Measurements from ENCODE around the gene ODAD2. TPM values are rescaled to one million over a fixed set of nuclear protein-coding genes. Genes with fewer than 3 reads are reported as not detected.
"Not testable (repeated sequence)": the region's sequence is repeated elsewhere in the genome, so short reads cannot be mapped to it uniquely, and the experiment has no call there.

ODAD2 gene
- total RNA-seq, 1 donor from 2014 or later, result 0.20 TPM

GRCh38 chr10:27959093-27959715 lies 39.7 kb downstream of the ODAD2 start:
- intact Hi-C loops (cut with micrococcal nuclease), result no loop called here

GRCh38 chr10:27958383-27958782 lies 40.5 kb downstream of the ODAD2 start:
- intact Hi-C loops (cut with micrococcal nuclease), result not testable (repeated sequence)

GRCh38 chr10:27950242-27950564 lies 48.7 kb downstream of the ODAD2 start:
- intact Hi-C loops (cut with micrococcal nuclease), result no loop called here

GRCh38 chr10:27949528-27950241 lies 49.2 kb downstream of the ODAD2 start:
- intact Hi-C loops (cut with micrococcal nuclease), result no loop called here

GRCh38 chr10:27948186-27948585 lies 50.7 kb downstream of the ODAD2 start:
- intact Hi-C loops (cut with micrococcal nuclease), result no loop called here

GRCh38 chr10:27947540-27947939 lies 51.3 kb downstream of the ODAD2 start:
- intact Hi-C loops (cut with micrococcal nuclease), result no loop called here

GRCh38 chr10:27944005-27944404 lies 54.9 kb downstream of the ODAD2 start:
- intact Hi-C loops (cut with micrococcal nuclease), result no loop called here

GRCh38 chr10:27914888-27915287 lies 84.0 kb downstream of the ODAD2 start:
- intact Hi-C loops (cut with micrococcal nuclease), result no loop called here

- intact Hi-C loops (cut with micrococcal nuclease), result no loop called here
These were observed 86.6 kb downstream of the ODAD2 start for GRCh38 chr10:27912231-27912630.

- intact Hi-C loops (cut with micrococcal nuclease), result no loop called here
These were observed 87.3 kb downstream of the ODAD2 start for GRCh38 chr10:27911539-27911938.

GRCh38 chr10:27911011-27911410 lies 87.9 kb downstream of the ODAD2 start:
- intact Hi-C loops (cut with micrococcal nuclease), result no loop called here

- intact Hi-C loops (cut with micrococcal nuclease), result no loop called here
These were observed 90.6 kb downstream of the ODAD2 start for GRCh38 chr10:27908231-27908630.

- intact Hi-C loops (cut with micrococcal nuclease), result not testable (repeated sequence)
These were observed 99.4 kb downstream of the ODAD2 start for GRCh38 chr10:27899485-27899884.

GRCh38 chr10:27899058-27899457 lies 99.8 kb downstream of the ODAD2 start:
- intact Hi-C loops (cut with micrococcal nuclease), result no loop called here

- intact Hi-C loops (cut with micrococcal nuclease), result no loop called here
These were observed 105.4 kb downstream of the ODAD2 start for GRCh38 chr10:27893358-27893954.

- intact Hi-C loops (cut with micrococcal nuclease), result no loop called here
These were observed 107.9 kb downstream of the ODAD2 start for GRCh38 chr10:27890971-27891370.

- intact Hi-C loops (cut with micrococcal nuclease), result no loop called here
These were observed 109.4 kb downstream of the ODAD2 start for GRCh38 chr10:27889518-27889917.

- intact Hi-C loops (cut with micrococcal nuclease), result no loop called here
These were observed 114.7 kb downstream of the ODAD2 start for GRCh38 chr10:27884185-27884641.

GRCh38 chr10:27878281-27878680 lies 120.6 kb downstream of the ODAD2 start:
- intact Hi-C loops (cut with micrococcal nuclease), result no loop called here

GRCh38 chr10:27865221-27865635 lies 133.7 kb downstream of the ODAD2 start:
- intact Hi-C loops (cut with micrococcal nuclease), result no loop called here

- intact Hi-C loops (cut with micrococcal nuclease), result no loop called here
These were observed 137.1 kb downstream of the ODAD2 start for GRCh38 chr10:27861781-27862180.

- intact Hi-C loops (cut with micrococcal nuclease), result no loop called here
These were observed 141.3 kb downstream of the ODAD2 start for GRCh38 chr10:27857616-27858015.

GRCh38 chr10:27844223-27844622 lies 154.7 kb downstream of the ODAD2 start:
- intact Hi-C loops (cut with micrococcal nuclease), result no loop called here

Measured in T-helper 2 cell treated with Interferon-gamma antibody and Interleukin-4, amounts not matched to agents 100 ng/mL and 5 ng/mL, for 36 hours (primary cell).